Breast epithelium (tissue), 4 donors: Measurements from ENCODE around the gene BIN1. TPM values are rescaled to one million over a fixed set of nuclear protein-coding genes. Genes with fewer than 3 reads are reported as not detected.
A peak's percentile ranks its signal among the peaks of the same experiment; 100 is the strongest.

Source experiments
- DNase-seq, 2 donors: peaks; one replicate each; pipeline ENCODE4 v3.0.0-alpha.2; 2019; ENCODE audit warnings: low spot score in 2 of 2
- H3K27ac ChIP-seq, 2 donors: fragments of 200-600 bp; sonication (generic) in 1 of 2; one replicate each; pipeline ENCODE4 v1.5.1; 2016 to 2019; ENCODE audit warnings: mild to moderate bottlenecking in 1 of 2
- H3K27me3 ChIP-seq, 2 donors: fragments of 200-600 bp; sonication (generic) in 1 of 2; one replicate each; pipeline versions ENCODE4 v1.5.1 to v1.6.0; 2017 to 2019; ENCODE audit warnings: control low read depth in 1 of 2, mild to moderate bottlenecking in 1 of 2
- H3K36me3 ChIP-seq: fragments of 200-600 bp; one replicate; pipeline ENCODE4 v1.5.1; 2019
- H3K4me1 ChIP-seq, 2 donors: fragments of 200-600 bp; sonication (generic); one replicate each; pipeline ENCODE4 v1.5.1; 2016 to 2019; ENCODE audit warnings: control low read depth in 1 of 2
- H3K4me3 ChIP-seq, 3 donors: fragments of 200-600 bp; sonication (generic); 1 replicate in 2 of 3; 2 replicates in 1 of 3; pipeline ENCODE4 v1.5.1; 2016 to 2019; ENCODE audit warnings: mild to moderate bottlenecking in 3 of 3, moderate library complexity in 2 of 3
- H3K9me3 ChIP-seq, 2 donors: fragments of 200-600 bp; sonication (generic) in 1 of 2; one replicate each; pipeline ENCODE4 v1.5.1; 2016 to 2019; ENCODE audit warnings: control low read depth in 1 of 2
- POLR2A ChIP-seq: fragments of 450-650 bp; IDR thresholded peaks from one replicate; pipeline ENCODE4 v1.6.1; 2016; ENCODE audit warnings: antibody characterized with exemption, mild to moderate bottlenecking, moderate library complexity
- POLR2AphosphoS5 ChIP-seq, 3 donors: sonication (generic); formaldehyde crosslinking; IDR thresholded peaks; one replicate each; pipeline ENCODE4 v1.6.1; 2017; ENCODE audit warnings: antibody characterized with exemption in 3 of 3
- intact Hi-C: fragments of 100-400 bp; cut with DNase I; formaldehyde crosslinking; loops from one replicate; pipeline ENCODE4 v1.15.1; 2023; ENCODE audit warnings: low total_unique reads
- total RNA-seq, 3 donors: library from RNA; depleted of rRNA; stranded (reverse); fragments of >200 nt; gene quantifications; one replicate each; pipeline ENCODE4 v1.1.0, GENCODE V29; 2016
- TF ChIP-seq, protein P1 (sequence below), 3 donors: fragments of 450-650 bp; IDR thresholded peaks; one replicate each; pipeline ENCODE4 v1.5.1; 2016 to 2017; ENCODE audit warnings: antibody characterized with exemption in 3 of 3, mild to moderate bottlenecking in 3 of 3, moderate library complexity in 3 of 3

BIN1 gene
- total RNA-seq, 3 donors from 2014 or later = 30.1 to 74.4 (median 59.3) TPM

GRCh38 chr2:127091148-127091547, 15.8 kb downstream of the BIN1 start:
- Histone ChIP-seq H3K4me1 (peaks cover 0 to 1% of the 10 kb centered on the region in 2 donors), H3K9me3 (no peaks in the 10 kb centered on the region), H3K27ac (peak overlapping the region in 1 of 2 donors; percentile 20), H3K27me3 (no peaks in the 10 kb centered on the region), H3K36me3 (no peaks in the 10 kb centered on the region), H3K4me3 (no peak overlapping the region)
- intact Hi-C loops = no loop called here
- TF ChIP-seq, protein P1, sequence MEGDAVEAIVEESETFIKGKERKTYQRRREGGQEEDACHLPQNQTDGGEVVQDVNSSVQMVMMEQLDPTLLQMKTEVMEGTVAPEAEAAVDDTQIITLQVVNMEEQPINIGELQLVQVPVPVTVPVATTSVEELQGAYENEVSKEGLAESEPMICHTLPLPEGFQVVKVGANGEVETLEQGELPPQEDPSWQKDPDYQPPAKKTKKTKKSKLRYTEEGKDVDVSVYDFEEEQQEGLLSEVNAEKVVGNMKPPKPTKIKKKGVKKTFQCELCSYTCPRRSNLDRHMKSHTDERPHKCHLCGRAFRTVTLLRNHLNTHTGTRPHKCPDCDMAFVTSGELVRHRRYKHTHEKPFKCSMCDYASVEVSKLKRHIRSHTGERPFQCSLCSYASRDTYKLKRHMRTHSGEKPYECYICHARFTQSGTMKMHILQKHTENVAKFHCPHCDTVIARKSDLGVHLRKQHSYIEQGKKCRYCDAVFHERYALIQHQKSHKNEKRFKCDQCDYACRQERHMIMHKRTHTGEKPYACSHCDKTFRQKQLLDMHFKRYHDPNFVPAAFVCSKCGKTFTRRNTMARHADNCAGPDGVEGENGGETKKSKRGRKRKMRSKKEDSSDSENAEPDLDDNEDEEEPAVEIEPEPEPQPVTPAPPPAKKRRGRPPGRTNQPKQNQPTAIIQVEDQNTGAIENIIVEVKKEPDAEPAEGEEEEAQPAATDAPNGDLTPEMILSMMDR (IDR thresholded peaks at IDR 0.05) = no peak
- TF ChIP-seq POLR2AphosphoS5 (IDR thresholded peaks at IDR 0.05) (no peak), POLR2A (no peak)
- no peak for DNase-seq

DNA sequence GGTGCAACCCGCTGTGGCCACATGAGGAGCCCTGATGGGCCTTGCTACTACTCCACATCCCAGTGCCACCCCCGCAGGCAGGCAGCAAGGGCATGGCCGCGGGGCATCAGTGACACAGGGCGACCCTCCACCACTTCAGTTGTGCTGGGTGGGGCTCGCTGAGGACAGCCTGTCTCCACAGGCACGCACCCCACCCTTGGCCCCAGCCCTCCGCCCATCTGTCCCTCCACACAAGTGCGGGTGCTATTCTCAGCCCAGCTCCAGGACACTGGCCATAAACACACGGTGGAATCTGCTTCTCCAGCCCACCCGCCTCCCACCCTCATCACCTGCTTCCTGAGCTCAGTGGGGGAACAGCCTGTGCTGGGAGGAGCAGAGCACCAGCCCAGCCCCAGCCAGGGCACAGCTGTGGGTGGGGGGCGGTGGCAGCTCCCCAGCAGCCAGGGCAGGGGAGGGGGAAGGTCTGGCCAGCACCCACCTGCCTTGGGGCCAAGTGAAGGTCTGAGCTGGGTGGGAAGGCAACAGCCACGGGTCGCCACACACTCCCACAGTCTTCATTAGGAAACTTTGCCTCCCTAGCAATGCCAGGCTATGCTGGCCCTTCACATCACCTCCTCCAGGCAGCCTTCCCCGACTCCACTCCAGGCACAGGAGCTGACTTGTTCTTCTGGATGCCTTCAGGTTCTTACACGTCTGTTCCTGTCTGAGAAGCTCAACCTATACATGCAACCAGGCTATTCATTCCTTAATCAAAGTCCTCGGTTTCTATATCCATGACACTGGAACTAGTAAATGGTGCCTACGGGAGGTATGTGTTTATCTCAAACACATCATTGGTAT, 16.5 kb downstream of the BIN1 start:
- peak overlapping the region in 1 of 2 donors; percentile 72 for H3K27ac ChIP-seq
- H3K4me1 ChIP-seq = peaks cover 4 to 7% of the 10 kb centered on the region in 2 donors

GRCh38 chr2:127089478-127090235, 17.3 kb downstream of the BIN1 start:
- H3K4me1 ChIP-seq = peaks cover 10 to 12% of the 10 kb centered on the region in 2 donors
- intact Hi-C loops = loop anchor here (5.0 kb wide), 1 partner anchor 1083 kb away; no protein-coding TSS in a partner anchor
- TF ChIP-seq POLR2AphosphoS5 (IDR thresholded peaks at IDR 0.05) (no peak), POLR2A (no peak)
- TF ChIP-seq, protein P1 (IDR thresholded peaks at IDR 0.05) = no peak
- no peaks in the 10 kb centered on the region for H3K27me3 ChIP-seq
- no peaks in the 10 kb centered on the region for H3K9me3 ChIP-seq
- H3K27ac ChIP-seq = peak overlapping the region in 1 of 2 donors; percentile 72
- no peaks in the 10 kb centered on the region for H3K36me3 ChIP-seq
- H3K4me3 ChIP-seq = no peak overlapping the region
- DNase-seq = no peak

More for the DNA sequence above, 16.5 kb downstream of the BIN1 start:
- Histone ChIP-seq H3K36me3 (no peaks in the 10 kb centered on the region), H3K4me3 (no peak overlapping the region), H3K9me3 (no peaks in the 10 kb centered on the region), H3K27me3 (no peaks in the 10 kb centered on the region)
- DNase-seq = no peak
- intact Hi-C loops = no loop called here
- TF ChIP-seq POLR2A (no peak), POLR2AphosphoS5 (IDR thresholded peaks at IDR 0.05) (no peak)
- TF ChIP-seq, protein P1 (IDR thresholded peaks at IDR 0.05) = no peak

- no peaks in the 10 kb centered on the region for H3K27me3 ChIP-seq
- H3K4me1 ChIP-seq = peaks cover 12 to 16% of the 10 kb centered on the region in 2 donors
- H3K9me3 ChIP-seq = no peaks in the 10 kb centered on the region
- H3K4me3 ChIP-seq = no peak overlapping the region
- peak overlapping the region in 1 of 2 donors; percentile 72 for H3K27ac ChIP-seq
- no peak for TF ChIP-seq POLR2A
- no peak for TF ChIP-seq POLR2AphosphoS5 (IDR thresholded peaks at IDR 0.05)
- TF ChIP-seq, protein P1 (IDR thresholded peaks at IDR 0.05) = no peak
- no peaks in the 10 kb centered on the region for H3K36me3 ChIP-seq
- no peak for DNase-seq
- intact Hi-C loops = loop anchor here (5.0 kb wide), 1 partner anchor 1084 kb away; no protein-coding TSS in a partner anchor
Measured at GRCh38 chr2:127088706-127089105, 18.2 kb downstream of the BIN1 start.
